ENCODE data around the gene BOK.

Gene BOK

GRCh38 chr2:241573741-241574140, 15.2 kb downstream of the BOK start:
- no peak overlapping the region for H3K4me2 ChIP-seq (ENCODE audit: low read depth, low read length, poor library complexity, severe bottlenecking)
- no peaks in the 10 kb centered on the region for H3F3A ChIP-seq (ENCODE audit: low read depth)
- H4K20me1 ChIP-seq (ENCODE audit: insufficient read depth, low read length, poor library complexity, severe bottlenecking) = no peaks in the 10 kb centered on the region
- no peaks in the 10 kb centered on the region for H3K36me3 ChIP-seq (ENCODE audit: insufficient read depth, low read length)
- no peak overlapping the region for H2AFZ ChIP-seq (ENCODE audit: low read length)
- no peaks in the 10 kb centered on the region for H3K27me3 ChIP-seq (ENCODE audit: insufficient read depth, low read length, poor library complexity, severe bottlenecking)
- H3K9me3 ChIP-seq (ENCODE audit: insufficient read depth, low read depth, low read length) = no peaks in the 10 kb centered on the region
- no peaks in the 10 kb centered on the region for H3K9me2 ChIP-seq (replicated peaks; ENCODE audit: low read depth, low read length)
- peaks cover 6% of the 10 kb centered on the region for H3K4me1 ChIP-seq (ENCODE audit: insufficient read depth, low read length, poor library complexity, severe bottlenecking)
- no peaks in the 10 kb centered on the region for H3K79me2 ChIP-seq (ENCODE audit: insufficient read depth, low read length)
- H3K4me3 ChIP-seq (ENCODE audit: low read length, poor library complexity, severe bottlenecking) = no peak overlapping the region
- no peak for TF ChIP-seq CTCF (conservative IDR thresholded peaks at IDR 0.05; ENCODE audit: low read length)
- TF ChIP-seq EZH2phosphoT487 (IDR thresholded peaks at IDR 0.05; ENCODE audit: borderline replicate concordance) = no peak
- H3K9ac ChIP-seq (ENCODE audit: low read depth, low read length, poor library complexity, severe bottlenecking) = no peak overlapping the region

GRCh38 chr2:241574911-241575623, 16.5 kb downstream of the BOK start:
- no peak overlapping the region for H3K4me3 ChIP-seq (ENCODE audit: low read length, poor library complexity, severe bottlenecking)
- no peaks in the 10 kb centered on the region for H3K27me3 ChIP-seq (ENCODE audit: insufficient read depth, low read length, poor library complexity, severe bottlenecking)
- H3K4me2 ChIP-seq (ENCODE audit: low read depth, low read length, poor library complexity, severe bottlenecking) = no peak overlapping the region
- H2AFZ ChIP-seq (ENCODE audit: low read length) = no peak overlapping the region
- H3K79me2 ChIP-seq (ENCODE audit: insufficient read depth, low read length) = no peaks in the 10 kb centered on the region
- H3K9ac ChIP-seq (ENCODE audit: low read depth, low read length, poor library complexity, severe bottlenecking) = no peak overlapping the region
- H3F3A ChIP-seq (ENCODE audit: low read depth) = no peaks in the 10 kb centered on the region
- peaks cover 6% of the 10 kb centered on the region for H3K4me1 ChIP-seq (ENCODE audit: insufficient read depth, low read length, poor library complexity, severe bottlenecking)
- TF ChIP-seq CTCF (conservative IDR thresholded peaks at IDR 0.05; ENCODE audit: low read length) (no peak), EZH2phosphoT487 (IDR thresholded peaks at IDR 0.05; ENCODE audit: borderline replicate concordance) (no peak)
- H3K9me2 ChIP-seq (replicated peaks; ENCODE audit: low read depth, low read length) = no peaks in the 10 kb centered on the region
- no peaks in the 10 kb centered on the region for H4K20me1 ChIP-seq (ENCODE audit: insufficient read depth, low read length, poor library complexity, severe bottlenecking)
- H3K36me3 ChIP-seq (ENCODE audit: insufficient read depth, low read length) = no peaks in the 10 kb centered on the region
- no peaks in the 10 kb centered on the region for H3K9me3 ChIP-seq (ENCODE audit: insufficient read depth, low read depth, low read length)

- H3K9me3 ChIP-seq (ENCODE audit: insufficient read depth, low read depth, low read length) = no peaks in the 10 kb centered on the region
- no peaks in the 10 kb centered on the region for H4K20me1 ChIP-seq (ENCODE audit: insufficient read depth, low read length, poor library complexity, severe bottlenecking)
- H3K4me3 ChIP-seq (ENCODE audit: low read length, poor library complexity, severe bottlenecking) = no peak overlapping the region
- H3K27me3 ChIP-seq (ENCODE audit: insufficient read depth, low read length, poor library complexity, severe bottlenecking) = no peaks in the 10 kb centered on the region
- H3K4me2 ChIP-seq (ENCODE audit: low read depth, low read length, poor library complexity, severe bottlenecking) = no peak overlapping the region
- H3K9ac ChIP-seq (ENCODE audit: low read depth, low read length, poor library complexity, severe bottlenecking) = no peak overlapping the region
- no peak overlapping the region for H2AFZ ChIP-seq (ENCODE audit: low read length)
- H3K4me1 ChIP-seq (ENCODE audit: insufficient read depth, low read length, poor library complexity, severe bottlenecking) = peaks cover 6% of the 10 kb centered on the region
- H3K9me2 ChIP-seq (replicated peaks; ENCODE audit: low read depth, low read length) = no peaks in the 10 kb centered on the region
- no peak for TF ChIP-seq CTCF (conservative IDR thresholded peaks at IDR 0.05; ENCODE audit: low read length)
- no peak for TF ChIP-seq EZH2phosphoT487 (IDR thresholded peaks at IDR 0.05; ENCODE audit: borderline replicate concordance)
- H3K36me3 ChIP-seq (ENCODE audit: insufficient read depth, low read length) = no peaks in the 10 kb centered on the region
- no peaks in the 10 kb centered on the region for H3F3A ChIP-seq (ENCODE audit: low read depth)
- H3K79me2 ChIP-seq (ENCODE audit: insufficient read depth, low read length) = no peaks in the 10 kb centered on the region
Measured at GRCh38 chr2:241575624-241576292, 17.2 kb downstream of the BOK start.
